ENCODE data around the gene RAC3. TPM values are rescaled to one million over a fixed set of nuclear protein-coding genes. Genes with fewer than 3 reads are reported as not detected.

The RAC3 gene
- total RNA-seq, 4 donors from 2014 or later = 0.50 to 6.9 (median 0.54) TPM; not detected in 1

DNA sequence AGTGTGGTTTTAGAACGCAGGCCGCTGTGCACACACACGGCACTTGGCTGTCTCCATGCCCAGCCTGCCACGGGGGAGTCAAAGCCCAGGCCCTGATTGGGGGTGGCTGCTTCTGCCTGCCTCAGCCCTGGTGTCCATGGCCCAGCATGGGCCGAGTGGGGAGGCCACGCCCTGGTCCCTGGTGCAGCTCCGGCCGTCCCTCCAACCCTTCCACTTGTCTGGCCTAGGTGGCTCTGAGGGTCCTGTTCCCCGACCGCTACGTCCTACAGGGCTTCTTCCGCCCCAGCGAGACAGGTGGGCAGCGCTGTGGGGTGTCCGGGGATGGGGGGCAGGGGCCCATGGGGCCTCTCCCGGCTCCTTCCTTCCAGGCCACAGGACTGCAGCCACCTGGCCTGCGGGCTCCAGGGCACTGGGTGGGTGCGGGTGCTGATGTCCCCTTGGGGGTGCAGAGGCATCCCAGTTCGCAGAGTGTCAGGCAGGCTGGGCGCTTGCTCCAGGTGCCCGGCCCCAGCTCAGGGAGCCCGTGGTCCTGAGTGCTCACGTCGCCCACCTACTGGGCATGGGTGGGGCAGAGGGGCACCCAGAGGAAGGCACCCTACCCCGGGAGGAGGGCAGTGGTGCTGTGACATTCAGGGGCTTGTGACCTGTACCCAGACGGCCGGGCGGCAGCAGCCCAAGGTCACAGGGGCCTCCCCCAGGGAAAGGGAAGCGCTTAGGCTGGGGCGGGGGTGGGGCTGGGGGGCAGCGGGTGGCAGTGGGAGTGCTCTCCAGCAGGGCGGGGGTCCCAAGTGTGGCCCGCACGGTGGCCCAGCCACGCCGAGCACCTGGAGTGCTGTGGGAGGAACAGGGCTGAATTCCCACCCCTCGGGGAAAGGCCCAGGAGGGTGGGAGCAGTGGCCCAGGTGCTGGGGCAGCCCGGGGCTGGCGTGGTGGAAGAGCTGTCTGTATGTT lies 20.6 kb upstream of the RAC3 start:
- peaks cover 0 to 12% (median 3%) of the 10 kb centered on the region in 3 donors for H3K4me1 ChIP-seq
- H3K27me3 ChIP-seq = no peaks in the 10 kb centered on the region
- H3K4me3 ChIP-seq = no peak overlapping the region
- peaks cover 0 to 34% of the 10 kb centered on the region in 2 donors for H3K36me3 ChIP-seq
- H3K27ac ChIP-seq = no peak overlapping the region
- TF ChIP-seq POLR2AphosphoS5 (IDR thresholded peaks at IDR 0.05) = no peak
- TF ChIP-seq EP300 (IDR thresholded peaks at IDR 0.05) = no peak
- TF ChIP-seq, protein P1, sequence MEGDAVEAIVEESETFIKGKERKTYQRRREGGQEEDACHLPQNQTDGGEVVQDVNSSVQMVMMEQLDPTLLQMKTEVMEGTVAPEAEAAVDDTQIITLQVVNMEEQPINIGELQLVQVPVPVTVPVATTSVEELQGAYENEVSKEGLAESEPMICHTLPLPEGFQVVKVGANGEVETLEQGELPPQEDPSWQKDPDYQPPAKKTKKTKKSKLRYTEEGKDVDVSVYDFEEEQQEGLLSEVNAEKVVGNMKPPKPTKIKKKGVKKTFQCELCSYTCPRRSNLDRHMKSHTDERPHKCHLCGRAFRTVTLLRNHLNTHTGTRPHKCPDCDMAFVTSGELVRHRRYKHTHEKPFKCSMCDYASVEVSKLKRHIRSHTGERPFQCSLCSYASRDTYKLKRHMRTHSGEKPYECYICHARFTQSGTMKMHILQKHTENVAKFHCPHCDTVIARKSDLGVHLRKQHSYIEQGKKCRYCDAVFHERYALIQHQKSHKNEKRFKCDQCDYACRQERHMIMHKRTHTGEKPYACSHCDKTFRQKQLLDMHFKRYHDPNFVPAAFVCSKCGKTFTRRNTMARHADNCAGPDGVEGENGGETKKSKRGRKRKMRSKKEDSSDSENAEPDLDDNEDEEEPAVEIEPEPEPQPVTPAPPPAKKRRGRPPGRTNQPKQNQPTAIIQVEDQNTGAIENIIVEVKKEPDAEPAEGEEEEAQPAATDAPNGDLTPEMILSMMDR (IDR thresholded peaks at IDR 0.05) = no peak
- no peak for TF ChIP-seq POLR2A (IDR thresholded peaks at IDR 0.05)
- no peaks in the 10 kb centered on the region for H3K9me3 ChIP-seq
- ATAC-seq = no peak
- 100% methylated on average over 2 of the region's 39 CpGs; no CpG with 5 or more reads in 1 of the 2 donors for WGBS, 2 donors (ENCODE audit: low coverage in 1 of 2)

GRCh38 chr17:82011617-82012187 lies 19.8 kb upstream of the RAC3 start:
- peaks cover 0 to 34% of the 10 kb centered on the region in 2 donors for H3K36me3 ChIP-seq
- H3K9me3 ChIP-seq = no peaks in the 10 kb centered on the region
- no peak overlapping the region for H3K27ac ChIP-seq
- H3K27me3 ChIP-seq = no peaks in the 10 kb centered on the region
- H3K4me1 ChIP-seq = peaks cover 0 to 4% (median under 1%) of the 10 kb centered on the region in 3 donors
- no CpG with 5 or more reads among the region's 19 CpGs for WGBS, 2 donors (ENCODE audit: low coverage in 1 of 2)
- TF ChIP-seq POLR2A (IDR thresholded peaks at IDR 0.05) = no peak
- no peak for TF ChIP-seq POLR2AphosphoS5 (IDR thresholded peaks at IDR 0.05)
- TF ChIP-seq, protein P1 (IDR thresholded peaks at IDR 0.05) = no peak
- TF ChIP-seq EP300 (IDR thresholded peaks at IDR 0.05) = no peak
- no peak overlapping the region for H3K4me3 ChIP-seq
- ATAC-seq = no peak

DNA sequence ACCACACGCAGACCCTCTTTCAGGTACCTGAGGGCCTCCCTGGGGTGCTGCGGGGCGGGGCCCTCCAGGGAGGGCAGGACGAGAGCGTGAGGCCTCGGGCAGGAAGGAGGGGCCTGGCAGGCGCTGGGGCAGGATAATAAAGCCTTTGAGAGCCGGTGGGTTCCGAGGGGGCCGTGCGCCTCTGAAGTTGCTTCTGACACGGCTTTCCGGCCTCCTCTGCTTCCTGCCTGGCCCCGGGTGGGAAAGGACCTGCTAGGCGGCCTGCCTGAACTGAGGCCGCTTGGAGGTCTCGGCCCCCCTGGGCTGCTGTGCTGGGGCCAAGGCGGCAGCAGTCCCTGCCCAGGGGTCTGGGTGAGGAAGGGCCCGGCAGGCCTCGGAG lies 19.2 kb upstream of the RAC3 start:
- Histone ChIP-seq H3K27ac (peak overlapping the region in 1 of 4 donors; percentile 48), H3K9me3 (no peaks in the 10 kb centered on the region), H3K4me3 (no peak overlapping the region), H3K36me3 (peaks cover 0 to 40% of the 10 kb centered on the region in 2 donors), H3K27me3 (no peaks in the 10 kb centered on the region), H3K4me1 (no peaks in the 10 kb centered on the region)
- no CpG with 5 or more reads among the region's 20 CpGs for WGBS, 2 donors (ENCODE audit: low coverage in 1 of 2)
- no peak for ATAC-seq
- no peak for TF ChIP-seq POLR2A (IDR thresholded peaks at IDR 0.05)
- no peak for TF ChIP-seq POLR2AphosphoS5 (IDR thresholded peaks at IDR 0.05)
- no peak for TF ChIP-seq EP300 (IDR thresholded peaks at IDR 0.05)
- TF ChIP-seq, protein P1 (IDR thresholded peaks at IDR 0.05) = no peak

DNA sequence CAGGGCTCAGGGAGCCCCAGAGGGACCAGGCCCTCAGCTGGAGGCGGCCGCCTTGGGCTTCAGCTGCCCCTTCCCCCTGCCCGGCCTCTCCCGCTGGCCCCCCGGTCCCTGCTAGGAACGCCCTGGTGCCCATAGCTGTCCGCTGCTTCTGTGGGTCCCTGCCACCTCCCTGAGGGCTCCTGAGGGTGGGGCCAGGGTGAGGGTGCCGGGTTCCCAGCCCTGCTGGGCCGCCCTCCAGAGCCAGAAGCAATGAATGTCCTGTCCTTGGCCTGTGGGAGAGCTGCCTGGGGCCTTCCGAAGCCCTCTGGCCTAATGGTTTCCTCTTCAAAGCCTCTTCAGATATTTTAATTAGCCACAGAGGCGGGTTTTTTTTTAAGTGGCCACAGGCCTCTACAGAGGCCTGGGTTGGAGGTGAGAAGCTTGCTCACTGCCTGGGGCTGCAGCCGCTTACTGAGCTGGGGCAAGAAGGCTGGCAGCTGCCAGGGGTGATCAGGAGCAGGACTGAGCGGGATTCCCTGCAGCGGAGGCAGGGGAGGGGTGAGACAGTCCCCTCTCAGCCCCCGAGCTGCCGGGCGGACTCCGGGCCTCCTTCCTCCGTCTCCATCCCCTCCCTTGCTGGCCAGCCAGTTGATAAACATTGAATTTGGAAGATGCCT lies 18.7 kb upstream of the RAC3 start:
- TF ChIP-seq POLR2A (IDR thresholded peaks at IDR 0.05) = no peak
- TF ChIP-seq POLR2AphosphoS5 (IDR thresholded peaks at IDR 0.05) = no peak
- no peak for TF ChIP-seq EP300 (IDR thresholded peaks at IDR 0.05)
- TF ChIP-seq, protein P1 (IDR thresholded peaks at IDR 0.05) = no peak
- H3K9me3 ChIP-seq = no peaks in the 10 kb centered on the region
- H3K4me1 ChIP-seq = no peaks in the 10 kb centered on the region
- no peaks in the 10 kb centered on the region for H3K27me3 ChIP-seq
- peaks cover 0 to 45% of the 10 kb centered on the region in 2 donors for H3K36me3 ChIP-seq
- no peak for ATAC-seq
- peak overlapping the region in 1 of 4 donors; percentile 48 for H3K27ac ChIP-seq
- no peak overlapping the region for H3K4me3 ChIP-seq
- no CpG with 5 or more reads among the region's 19 CpGs for WGBS, 2 donors (ENCODE audit: low coverage in 1 of 2)

All from gastroesophageal sphincter (tissue), 4 donors.